Sigmoid colon (tissue), 7 donors: ENCODE results near the gene MIB2. TPM values are rescaled to one million over a fixed set of nuclear protein-coding genes. Genes with fewer than 3 reads are reported as not detected.

Source experiments
- DNase-seq: peaks from one replicate; pipeline ENCODE4 v3.0.0-alpha.2; 2019
- H3K27ac ChIP-seq, 4 donors: fragments of 200-600 bp; sonication (generic); one replicate each; pipeline ENCODE4 v1.5.1; 2016 to 2019; ENCODE audit warnings: mild to moderate bottlenecking in 1 of 4
- H3K27me3 ChIP-seq, 3 donors: fragments of 200-600 bp; sonication (generic); one replicate each; pipeline ENCODE4 v1.5.1; 2019; ENCODE audit warnings: mild to moderate bottlenecking in 1 of 3
- H3K36me3 ChIP-seq, 4 donors: fragments of 200-600 bp; sonication (generic); one replicate each; pipeline ENCODE4 v1.5.1; 2016 to 2019
- H3K4me1 ChIP-seq, 4 donors: fragments of 200-600 bp; sonication (generic); one replicate each; pipeline ENCODE4 v1.5.1; 2017 to 2019
- H3K4me3 ChIP-seq, 4 donors: fragments of 200-600 bp; sonication (generic); one replicate each; pipeline ENCODE4 v1.5.1; 2017 to 2019; ENCODE audit warnings: mild to moderate bottlenecking in 2 of 4, moderate library complexity in 1 of 4
- H3K9me3 ChIP-seq, 4 donors: fragments of 200-600 bp in 3 of 4; sonication (generic) in 3 of 4; one replicate each; pipeline versions ENCODE4 v1.5.1 to v1.6.1; 2013 to 2019
- EP300 ChIP-seq, 4 donors: sonication (generic); formaldehyde crosslinking; IDR thresholded peaks; one replicate each; pipeline ENCODE4 v1.6.1; 2017; ENCODE audit warnings: antibody characterized with exemption in 4 of 4
- POLR2A ChIP-seq, 2 donors: fragments of 450-650 bp; IDR thresholded peaks; one replicate each; pipeline ENCODE4 v1.6.1; 2016; ENCODE audit warnings: antibody characterized with exemption in 2 of 2, mild to moderate bottlenecking in 2 of 2, moderate library complexity in 2 of 2
- POLR2AphosphoS5 ChIP-seq, 4 donors: sonication (generic); formaldehyde crosslinking; IDR thresholded peaks; one replicate each; pipeline ENCODE4 v1.6.1; 2017; ENCODE audit warnings: antibody characterized with exemption in 4 of 4
- WGBS, 2 donors: extraction: QIAGEN DNeasy Blood & Tissue Kit; methylation state at CpG; one replicate each; pipeline ENCODE4 v1.1.7; 2013; 5-methylcytosine and 5-hydroxymethylcytosine counted together
- intact Hi-C: fragments of 100-400 bp; cut with DNase I; formaldehyde crosslinking; loops from one replicate; pipeline ENCODE4 v1.15.1; 2023
- polyA plus RNA-seq, 3 donors: library from polyadenylated mRNA; stranded (reverse); fragments of 200-250 nt; gene quantifications; one replicate each; pipeline ENCODE4 v1.2.3, GENCODE V29; 2013
- total RNA-seq, 4 donors: library from RNA; depleted of rRNA; stranded (reverse); fragments of >200 nt; gene quantifications; one replicate each; pipeline ENCODE4 v1.1.0, GENCODE V29; 2016
- TF ChIP-seq, protein P1 (sequence below), 4 experiments: fragments of 450-650 bp in 3 of 4; fragments of 200-600 bp in 1 of 4; IDR thresholded peaks; one replicate each; pipeline ENCODE4 v1.5.1; 2016 to 2019; ENCODE audit warnings: antibody characterized with exemption in 4 of 4, mild to moderate bottlenecking in 3 of 4, moderate library complexity in 2 of 4
- donor health status: healthy with polysubstance abuse.
- donor health status: Bipolar disorder and iron deficiency.
- donor health status: healthy.

The MIB2 gene
- total and polyA plus RNA-seq, 7 donors = 24.6 to 95.3 (median 37.1) TPM

DNA sequence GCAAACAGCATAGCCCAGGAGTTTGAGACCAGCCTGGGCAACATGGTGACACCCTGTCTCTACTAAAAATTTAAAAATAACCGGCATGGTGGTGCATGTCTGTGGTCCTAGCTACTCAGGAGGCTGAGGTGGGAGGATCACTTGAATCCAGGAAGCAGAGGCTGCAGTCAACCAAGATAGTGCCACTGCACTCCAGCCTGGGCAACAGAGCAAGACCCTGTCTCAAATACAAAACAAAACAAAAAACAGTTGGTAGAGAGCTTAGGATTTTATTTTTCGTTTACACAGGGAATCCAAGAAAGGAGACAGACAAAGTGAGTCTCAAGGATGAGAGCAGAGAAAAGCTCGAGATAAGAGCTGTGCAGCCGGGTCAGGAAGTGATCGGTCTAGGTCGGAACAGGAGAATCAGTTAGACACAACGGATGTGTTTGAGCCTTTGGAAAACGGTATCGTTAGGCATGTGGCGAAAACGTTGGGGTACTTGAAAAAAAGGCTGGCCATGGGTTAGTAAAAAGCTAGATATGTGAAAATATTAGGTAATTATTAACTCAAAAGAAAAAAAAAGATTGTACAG is 1.7 kb upstream of the MIB2 start:
- Histone ChIP-seq H3K9me3 (no peaks in the 10 kb centered on the region), H3K36me3 (peaks cover 0 to 16% (median 3%) of the 10 kb centered on the region in 4 donors), H3K4me1 (peaks cover 0 to 37% (median 32%) of the 10 kb centered on the region in 4 donors), H3K27me3 (no peaks in the 10 kb centered on the region), H3K4me3 (peak overlapping the region in 1 of 4 donors; percentile 99), H3K27ac (no peak overlapping the region)
- intact Hi-C loops = loop anchor here (2.0 kb wide), 1 partner anchor 39 kb away; the partner anchor contains the start of gene SSU72
- TF ChIP-seq POLR2AphosphoS5 (IDR thresholded peaks at IDR 0.05) (no peak), POLR2A (IDR thresholded peaks at IDR 0.05) (no peak), EP300 (IDR thresholded peaks at IDR 0.05) (no peak)
- TF ChIP-seq, protein P1, sequence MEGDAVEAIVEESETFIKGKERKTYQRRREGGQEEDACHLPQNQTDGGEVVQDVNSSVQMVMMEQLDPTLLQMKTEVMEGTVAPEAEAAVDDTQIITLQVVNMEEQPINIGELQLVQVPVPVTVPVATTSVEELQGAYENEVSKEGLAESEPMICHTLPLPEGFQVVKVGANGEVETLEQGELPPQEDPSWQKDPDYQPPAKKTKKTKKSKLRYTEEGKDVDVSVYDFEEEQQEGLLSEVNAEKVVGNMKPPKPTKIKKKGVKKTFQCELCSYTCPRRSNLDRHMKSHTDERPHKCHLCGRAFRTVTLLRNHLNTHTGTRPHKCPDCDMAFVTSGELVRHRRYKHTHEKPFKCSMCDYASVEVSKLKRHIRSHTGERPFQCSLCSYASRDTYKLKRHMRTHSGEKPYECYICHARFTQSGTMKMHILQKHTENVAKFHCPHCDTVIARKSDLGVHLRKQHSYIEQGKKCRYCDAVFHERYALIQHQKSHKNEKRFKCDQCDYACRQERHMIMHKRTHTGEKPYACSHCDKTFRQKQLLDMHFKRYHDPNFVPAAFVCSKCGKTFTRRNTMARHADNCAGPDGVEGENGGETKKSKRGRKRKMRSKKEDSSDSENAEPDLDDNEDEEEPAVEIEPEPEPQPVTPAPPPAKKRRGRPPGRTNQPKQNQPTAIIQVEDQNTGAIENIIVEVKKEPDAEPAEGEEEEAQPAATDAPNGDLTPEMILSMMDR (IDR thresholded peaks at IDR 0.05) = no peak
- WGBS, 2 donors = 35 to 67% methylated on average over 11 of the region's 11 CpGs
- DNase-seq = no peak

DNA sequence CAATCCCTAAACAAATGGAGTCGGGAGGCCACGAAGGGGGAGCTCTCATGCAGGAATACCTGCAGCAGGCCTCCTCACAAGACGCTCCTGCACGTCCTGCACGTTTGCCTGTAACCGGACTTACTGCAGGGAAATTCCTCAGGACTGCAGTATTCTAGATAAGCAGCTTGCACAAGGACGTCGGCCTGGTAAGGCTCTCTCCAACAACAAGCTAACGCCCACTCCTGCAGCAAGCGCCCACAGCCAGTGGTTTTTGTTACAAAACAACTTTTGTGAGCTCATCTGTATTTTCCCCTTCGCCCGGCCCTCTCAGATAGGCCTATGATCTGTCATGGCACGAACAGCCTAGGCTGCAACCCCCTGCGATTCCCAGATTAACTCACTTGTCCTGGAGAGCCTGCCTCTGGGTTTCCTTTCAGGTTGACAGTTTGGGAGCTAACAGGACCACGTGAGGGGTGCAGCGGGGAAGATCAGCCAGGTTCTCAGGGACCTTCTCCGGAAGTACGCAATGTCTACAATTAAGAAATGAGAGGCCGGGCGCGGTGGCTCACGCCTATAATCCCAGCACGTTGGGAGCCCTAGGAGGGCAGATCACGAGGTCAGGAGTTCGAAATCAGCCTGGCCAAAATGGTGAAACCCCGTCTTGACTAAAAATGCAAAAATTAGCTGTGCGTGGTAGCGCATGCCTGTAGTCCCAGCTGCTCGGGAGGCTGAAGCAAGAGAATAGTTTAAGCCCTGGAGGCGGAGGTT is 921 bp upstream of the MIB2 start:
- no peak for TF ChIP-seq POLR2A (IDR thresholded peaks at IDR 0.05)
- no peak for TF ChIP-seq EP300 (IDR thresholded peaks at IDR 0.05)
- TF ChIP-seq, protein P1 (IDR thresholded peaks at IDR 0.05) = no peak
- no peak for TF ChIP-seq POLR2AphosphoS5 (IDR thresholded peaks at IDR 0.05)
- peaks cover 0 to 37% (median 32%) of the 10 kb centered on the region in 4 donors for H3K4me1 ChIP-seq
- WGBS, 2 donors = 4 to 21% methylated on average over 30 of the region's 30 CpGs
- DNase-seq = no peak
- intact Hi-C loops = loop anchor here (2.0 kb wide), 1 partner anchor 40 kb away; the partner anchor contains the start of gene SSU72
- H3K27ac ChIP-seq = peak overlapping the region; percentile 100
- H3K4me3 ChIP-seq = peak overlapping the region; percentile 72 to 99 (median 98)
- no peaks in the 10 kb centered on the region for H3K9me3 ChIP-seq
- peaks cover 0 to 18% (median 3%) of the 10 kb centered on the region in 4 donors for H3K36me3 ChIP-seq
- H3K27me3 ChIP-seq = no peaks in the 10 kb centered on the region

DNA sequence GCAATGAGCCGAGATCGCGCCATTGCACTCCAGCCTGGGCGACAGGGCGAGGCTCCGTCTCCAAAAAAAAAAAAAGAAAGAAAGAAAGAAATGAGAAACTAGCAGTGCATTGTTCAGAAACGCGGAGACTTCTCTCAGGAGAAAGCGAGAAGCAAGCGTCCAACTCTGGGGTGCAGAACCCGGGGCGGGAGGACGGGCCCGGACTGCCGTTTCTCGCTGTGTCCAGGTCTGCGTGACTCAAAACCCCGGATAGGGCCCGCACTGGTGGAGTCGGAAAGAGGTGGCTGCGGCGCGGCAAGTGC is 395 bp upstream of the MIB2 start:
- intact Hi-C loops = loop anchor here (2.0 kb wide), 1 partner anchor 40 kb away; the partner anchor contains the start of gene SSU72
- TF ChIP-seq, protein P1 (IDR thresholded peaks at IDR 0.05) = no peak
- H3K4me3 ChIP-seq = peak overlapping the region; percentile 72 to 99 (median 98)
- peaks cover 0 to 37% (median 32%) of the 10 kb centered on the region in 4 donors for H3K4me1 ChIP-seq
- whole genome bisulfite sequencing, 2 donors = 0% methylated on average over 23 of the region's 23 CpGs
- H3K36me3 ChIP-seq = peaks cover 0 to 18% (median 3%) of the 10 kb centered on the region in 4 donors
- H3K9me3 ChIP-seq = no peaks in the 10 kb centered on the region
- peak overlapping the region; percentile 100 for H3K27ac ChIP-seq
- H3K27me3 ChIP-seq = no peaks in the 10 kb centered on the region
- DNase-seq = no peak

DNA sequence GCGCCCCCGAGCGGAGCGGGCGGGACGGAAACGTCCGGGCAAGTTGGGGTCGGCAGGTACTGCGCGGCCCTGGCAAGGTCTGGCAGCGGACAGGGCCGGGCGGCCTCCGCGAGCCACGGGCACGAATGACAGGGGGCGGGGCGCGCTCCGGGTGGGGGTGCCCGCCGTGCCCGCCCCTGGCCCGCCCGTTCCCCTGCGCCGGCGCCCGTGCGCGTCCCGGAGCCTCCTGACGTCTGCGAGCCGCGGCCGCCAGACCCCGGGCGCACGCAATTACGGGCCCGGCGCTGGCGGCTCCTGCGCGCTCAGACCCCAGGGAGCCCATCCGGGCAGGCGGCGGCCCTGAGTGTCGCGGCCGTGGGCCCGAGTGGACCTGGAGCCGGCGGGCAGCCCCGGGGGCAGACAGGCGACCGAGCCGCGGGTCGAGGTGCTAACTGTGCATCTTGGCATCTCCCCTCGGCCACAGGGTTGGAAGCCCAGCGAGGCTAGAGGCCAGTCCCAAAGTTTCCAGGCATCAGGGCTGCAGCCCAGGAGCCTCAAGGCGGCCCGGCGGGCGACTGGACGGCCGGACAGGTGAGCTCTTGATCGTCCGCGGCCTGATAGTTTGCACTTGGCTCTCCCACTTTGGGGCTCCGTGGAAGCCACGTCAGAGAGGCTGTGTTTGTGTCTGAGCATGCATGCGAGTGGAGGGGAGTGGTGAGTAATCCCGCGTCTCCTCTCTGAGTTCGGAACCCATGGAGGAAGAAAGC is 918 bp downstream of the MIB2 start:
- Histone ChIP-seq H3K9me3 (no peaks in the 10 kb centered on the region), H3K4me1 (peaks cover 0 to 37% (median 30%) of the 10 kb centered on the region in 4 donors), H3K4me3 (peak overlapping the region; percentile 72 to 99 (median 98)), H3K36me3 (peaks cover 0 to 18% (median 3%) of the 10 kb centered on the region in 4 donors), H3K27me3 (no peaks in the 10 kb centered on the region), H3K27ac (peak overlapping the region; percentile 100)
- intact Hi-C loops = no loop called here
- 2 to 7% methylated on average over 80 of the region's 80 CpGs for WGBS, 2 donors
- no peak for TF ChIP-seq POLR2A (IDR thresholded peaks at IDR 0.05)
- TF ChIP-seq, protein P1 (IDR thresholded peaks at IDR 0.05) = no peak
- TF ChIP-seq POLR2AphosphoS5 (IDR thresholded peaks at IDR 0.05) = no peak
- TF ChIP-seq EP300 (IDR thresholded peaks at IDR 0.05) = no peak
- no peak for DNase-seq
